WERI-Rb-1 (cell line): ENCODE data around the gene ZNF618.
"Not testable (repeated sequence)": the region's sequence is repeated elsewhere in the genome, so short reads cannot be mapped to it uniquely, and the experiment has no call there.

Experiments used
- DNase-seq: peaks from one replicate; pipeline ENCODE4 v3.0.0-alpha.2; 2020
- H3K27ac ChIP-seq: fragments of 250-450 bp; sonication (Bioruptor Pico); 2 replicates; pipeline ENCODE4 v1.5.1; 2020; ENCODE audit warnings: mild to moderate bottlenecking, moderate library complexity
- H3K27me3 ChIP-seq: fragments of 250-450 bp; sonication (Bioruptor Pico); 2 replicates; pipeline ENCODE4 v1.5.1; 2021; ENCODE audit warnings: mild to moderate bottlenecking, low read depth, moderate library complexity; ENCODE audit not compliant: insufficient read depth, severe bottlenecking
- H3K36me3 ChIP-seq: fragments of 250-450 bp; sonication (Bioruptor Pico); 2 replicates; pipeline ENCODE4 v1.5.1; 2020; ENCODE audit warnings: mild to moderate bottlenecking, moderate library complexity
- H3K4me3 ChIP-seq: 2 replicates; pipeline ENCODE4 v1.5.1; 2011; ENCODE audit warnings: low read depth, mild to moderate bottlenecking, control low read depth, low read length
- H3K9me3 ChIP-seq: fragments of 250-450 bp; sonication (Bioruptor Pico); 2 replicates; pipeline ENCODE4 v1.5.1; 2021; ENCODE audit warnings: mild to moderate bottlenecking, moderate library complexity; ENCODE audit not compliant: severe bottlenecking
- CTCF ChIP-seq: IDR thresholded peaks from 2 replicates; pipeline ENCODE4 v1.5.1; 2011; ENCODE audit warnings: low read depth, mild to moderate bottlenecking, control low read depth, inconsistent platforms, low read length

The ZNF618 gene

DNA sequence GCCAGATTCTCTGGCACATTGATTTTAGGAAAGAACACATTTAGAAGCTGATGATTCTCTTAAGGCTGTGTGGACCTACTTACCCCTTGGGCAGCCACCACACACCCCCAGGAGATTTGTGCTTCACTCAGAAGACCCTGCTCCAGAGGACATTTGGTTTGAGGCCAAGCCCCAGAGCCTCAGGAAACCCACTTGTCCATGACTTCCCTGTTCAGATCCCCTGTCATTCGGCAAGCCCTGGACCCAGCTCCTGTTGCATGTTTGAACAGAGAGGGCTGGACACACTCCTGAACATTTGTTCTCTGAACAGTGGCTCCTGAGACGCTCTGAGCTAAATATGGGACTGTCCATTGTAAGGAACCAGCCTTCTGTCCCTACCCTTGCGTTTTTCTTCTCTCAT lies 119.9 kb downstream of the ZNF618 start:
- Histone ChIP-seq H3K9me3 (no peaks in the 10 kb centered on the region), H3K4me3 (no peak overlapping the region), H3K27ac (no peak overlapping the region), H3K36me3 (no peaks in the 10 kb centered on the region), H3K27me3 (peaks cover 9% of the 10 kb centered on the region)
- TF ChIP-seq CTCF, result no peak
- DNase-seq, result peak; percentile 1

DNA sequence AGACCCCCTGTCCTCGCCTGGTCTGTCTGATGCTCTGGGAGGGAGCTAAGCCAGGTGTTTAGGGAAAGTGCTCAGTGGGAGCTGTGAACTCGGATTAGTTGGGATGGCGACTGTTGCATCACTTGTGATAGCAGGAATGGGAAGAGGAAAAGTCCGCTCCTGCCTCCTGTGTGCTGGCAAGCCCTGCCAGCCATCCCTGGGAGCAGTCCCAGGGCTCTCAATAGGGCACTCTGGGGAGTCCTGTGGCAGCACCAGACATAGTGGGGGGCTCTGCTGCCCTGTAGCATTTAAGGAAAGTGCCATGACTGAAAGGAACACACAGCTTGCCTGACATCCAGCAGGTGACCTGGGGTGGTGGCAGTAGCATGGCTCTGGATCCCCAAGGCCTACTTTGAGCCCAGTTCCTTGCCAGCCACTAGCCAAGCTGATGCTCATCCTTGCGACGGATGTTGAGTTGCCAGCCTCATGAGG lies 120.5 kb downstream of the ZNF618 start:
- H3K4me3 ChIP-seq, result no peak overlapping the region
- no peaks in the 10 kb centered on the region for H3K36me3 ChIP-seq
- TF ChIP-seq CTCF, result no peak
- DNase-seq, result no peak
- H3K27me3 ChIP-seq, result peaks cover 9% of the 10 kb centered on the region
- H3K27ac ChIP-seq, result no peak overlapping the region
- no peaks in the 10 kb centered on the region for H3K9me3 ChIP-seq

GRCh38 chr9:113997064-113997463 lies 121.0 kb downstream of the ZNF618 start:
- not testable (repeated sequence) for H3K27me3 ChIP-seq, H3K4me3 ChIP-seq, H3K9me3 ChIP-seq, H3K27ac ChIP-seq, H3K36me3 ChIP-seq, DNase-seq

- no peak overlapping the region for H3K27ac ChIP-seq
- no peaks in the 10 kb centered on the region for H3K9me3 ChIP-seq
- H3K27me3 ChIP-seq, result peaks cover 9% of the 10 kb centered on the region
- H3K4me3 ChIP-seq, result no peak overlapping the region
- no peak for DNase-seq
- H3K36me3 ChIP-seq, result no peaks in the 10 kb centered on the region
- no peak for TF ChIP-seq CTCF
Observed at GRCh38 chr9:113997610-113998009, 121.5 kb downstream of the ZNF618 start.

GRCh38 chr9:113998114-113998513 lies 122.0 kb downstream of the ZNF618 start:
- Histone ChIP-seq H3K4me3 (no peak overlapping the region), H3K27me3 (peaks cover 9% of the 10 kb centered on the region), H3K9me3 (no peaks in the 10 kb centered on the region), H3K27ac (no peak overlapping the region), H3K36me3 (no peaks in the 10 kb centered on the region)
- DNase-seq, result no peak
- TF ChIP-seq CTCF, result no peak

DNA sequence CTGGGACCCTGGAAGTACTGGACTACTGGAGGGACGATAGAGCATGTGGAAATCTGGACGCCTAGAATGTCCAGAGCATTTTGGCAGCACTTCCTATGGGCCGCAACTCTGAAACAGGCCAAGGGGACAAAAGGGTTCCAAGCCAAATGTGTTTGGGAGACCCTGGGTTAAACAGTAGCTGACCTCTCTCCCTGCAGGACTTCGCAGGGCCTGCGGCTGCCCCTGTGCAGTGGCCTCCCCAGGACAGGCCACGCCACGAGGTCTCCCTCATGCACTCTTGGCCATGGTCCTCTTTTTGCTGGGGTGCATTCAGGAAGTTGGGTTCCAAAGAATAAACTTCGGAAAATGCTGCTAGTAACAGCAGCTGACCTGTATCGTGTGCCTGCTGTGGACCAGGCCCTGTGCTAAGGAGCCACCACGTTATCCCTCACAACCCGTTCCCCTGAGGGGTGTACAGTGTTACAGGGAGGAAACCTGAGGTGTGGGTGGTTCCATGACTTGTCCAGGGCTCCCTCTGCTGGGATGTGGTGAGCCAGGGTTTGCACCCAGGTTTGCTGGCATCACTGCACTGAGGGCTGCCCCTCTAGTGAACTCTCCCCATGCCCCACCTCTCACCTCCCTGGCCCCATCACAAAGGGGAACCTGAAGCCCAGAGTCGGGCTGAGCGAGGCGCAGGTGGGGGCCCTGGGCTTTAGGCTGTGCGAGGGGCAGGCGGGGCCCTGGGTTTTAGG lies 122.6 kb downstream of the ZNF618 start:
- no peak overlapping the region for H3K27ac ChIP-seq
- H3K9me3 ChIP-seq, result no peaks in the 10 kb centered on the region
- peak; percentile 39 for DNase-seq
- no peaks in the 10 kb centered on the region for H3K36me3 ChIP-seq
- H3K4me3 ChIP-seq, result no peak overlapping the region
- H3K27me3 ChIP-seq, result peaks cover 9% of the 10 kb centered on the region
- TF ChIP-seq CTCF, result peak; percentile 69
